Stimulated activated CD4-positive, alpha-beta T cell treated with anti-CD3 and anti-CD28 coated beads, Interleukin-2, amount 100 ng/mL, for 4 hours (primary cell): ENCODE data around the gene THUMPD3.

Source experiments
- DNase-seq: peaks from one replicate; pipeline ENCODE4 v3.0.0-alpha.2; 2020; ENCODE audit warnings: low read depth

Gene THUMPD3

GRCh38 chr3:9397906-9398699, 35.2 kb downstream of the THUMPD3 start:
- DNase-seq, result no peak

- DNase-seq, result no peak
Measured at GRCh38 chr3:9398700-9399336, 36.0 kb downstream of the THUMPD3 start.

- no peak for DNase-seq
Measured at GRCh38 chr3:9399337-9399703, 36.5 kb downstream of the THUMPD3 start.

GRCh38 chr3:9399746-9400145, 36.9 kb downstream of the THUMPD3 start:
- no peak for DNase-seq

GRCh38 chr3:9400616-9401015, 37.8 kb downstream of the THUMPD3 start:
- DNase-seq, result no peak

- DNase-seq, result no peak
Measured at GRCh38 chr3:9401986-9402385, 39.1 kb downstream of the THUMPD3 start.

- no peak for DNase-seq
Measured at GRCh38 chr3:9402410-9403228, 39.8 kb downstream of the THUMPD3 start.

GRCh38 chr3:9403463-9403862, 40.6 kb downstream of the THUMPD3 start:
- DNase-seq, result no peak

- DNase-seq, result no peak
Measured at GRCh38 chr3:9404680-9405079, 41.8 kb downstream of the THUMPD3 start.

- no peak for DNase-seq
Measured at GRCh38 chr3:9405756-9406155, 42.9 kb downstream of the THUMPD3 start.

- no peak for DNase-seq
Measured at GRCh38 chr3:9406856-9407626, 44.2 kb downstream of the THUMPD3 start.

- no peak for DNase-seq
Measured at GRCh38 chr3:9408061-9408460, 45.2 kb downstream of the THUMPD3 start.

- DNase-seq, result no peak
Measured at GRCh38 chr3:9408546-9408945, 45.7 kb downstream of the THUMPD3 start.

- no peak for DNase-seq
Measured at GRCh38 chr3:9409981-9410854, 47.4 kb downstream of the THUMPD3 start.

- no peak for DNase-seq
Measured at GRCh38 chr3:9411302-9411701, 48.4 kb downstream of the THUMPD3 start.

- no peak for DNase-seq
Measured at GRCh38 chr3:9412293-9412692, 49.4 kb downstream of the THUMPD3 start.

GRCh38 chr3:9414826-9415225, 52.0 kb downstream of the THUMPD3 start:
- no peak for DNase-seq

- DNase-seq, result no peak
Measured at GRCh38 chr3:9415485-9416138, 52.8 kb downstream of the THUMPD3 start.

- DNase-seq, result no peak
Measured at GRCh38 chr3:9416139-9416780, 53.4 kb downstream of the THUMPD3 start.
